H1 (cell line): ENCODE data around the gene PJVK. TPM values are rescaled to one million over a fixed set of nuclear protein-coding genes. Genes with fewer than 3 reads are reported as not detected.

ENCODE experiments used
- CTCF ChIA-PET: fragments of 300-600 bp; sonication (Branson Sonifier 250); formaldehyde crosslinking; loops from one replicate; lab custom pipeline; 2021; ENCODE audit not compliant: partially characterized antibody; lab: Charles Lee
- POLR2A ChIA-PET: fragments of 300-600 bp; sonication (Branson Sonifier 250); formaldehyde crosslinking; loops from one replicate; lab custom pipeline; 2021; ENCODE audit warnings: inconsistent platforms; ENCODE audit not compliant: partially characterized antibody; lab: Charles Lee
- DNase-seq, 2 experiments: peaks; one replicate each; pipeline versions ENCODE4 v3.0.0 to v3.0.0-alpha.2; 2010 to 2022; ENCODE audit warnings: low spot score in 2 of 2, low read depth in 1 of 2, mixed read lengths in 1 of 2
- FAIRE-seq: peaks from 2 replicates; lab custom pipeline; 2011; peaks lifted over from hg19 to GRCh38; lab: Jason Lieb, UNC
- H2AFZ ChIP-seq: 2 replicates; pipeline ENCODE4 v1.8.1; 2012; ENCODE audit warnings: low read length, inconsistent platforms
- H2AK5ac ChIP-seq: 2 replicates; pipeline ENCODE4 v1.6.1; 2013; ENCODE audit warnings: low read depth, low read length
- H2BK120ac ChIP-seq: replicated peaks from 2 replicates; pipeline ENCODE3; 2013; ENCODE audit warnings: low read depth, low read length, inconsistent platforms
- H2BK12ac ChIP-seq: 2 replicates; pipeline ENCODE4 v1.6.1; 2013; ENCODE audit warnings: low read depth, low read length
- H2BK15ac ChIP-seq: 2 replicates; pipeline ENCODE4 v1.6.1; 2013; ENCODE audit warnings: low read length
- H2BK20ac ChIP-seq: 2 replicates; pipeline ENCODE4 v1.6.1; 2013; ENCODE audit warnings: low read length
- H2BK5ac ChIP-seq: 2 replicates; pipeline ENCODE4 v1.6.1; 2013; ENCODE audit warnings: low read depth, low read length
- H3K14ac ChIP-seq: 2 replicates; pipeline ENCODE4 v1.6.1; 2013; ENCODE audit warnings: inconsistent platforms; ENCODE audit not compliant: insufficient read length
- H3K18ac ChIP-seq: 2 replicates; pipeline ENCODE4 v1.6.1; 2013; ENCODE audit warnings: low read length; ENCODE audit errors: extremely low read depth
- H3K23ac ChIP-seq: 2 replicates; pipeline ENCODE4 v1.6.1; 2013; ENCODE audit warnings: inconsistent platforms; ENCODE audit not compliant: insufficient read length
- H3K23me2 ChIP-seq: 2 replicates; pipeline ENCODE4 v1.6.1; 2013; ENCODE audit warnings: low read depth, low read length
- H3K27ac ChIP-seq: 2 replicates; pipeline ENCODE4 v1.6.1; 2011; ENCODE audit warnings: low read depth, low read length, inconsistent platforms
- H3K27me3 ChIP-seq, 4 experiments: replicated peaks in 1 of 4; 1 replicate in 1 of 4; 2 replicates in 3 of 4; pipeline versions ENCODE4 v1.6.1 to v1.8.1; 2011 to 2013; ENCODE audit warnings: low read length in 3 of 4, mild to moderate bottlenecking in 3 of 4, inconsistent platforms in 2 of 4, mixed read lengths in 2 of 4, moderate library complexity in 1 of 4; ENCODE audit not compliant: control insufficient read depth in 3 of 4, insufficient read depth in 3 of 4; ENCODE audit errors: extremely low read depth in 1 of 4
- H3K36me3 ChIP-seq, 4 experiments: 2 replicates each; pipeline versions ENCODE4 v1.6.1 to v1.8.1; 2011 to 2013; ENCODE audit warnings: mild to moderate bottlenecking in 4 of 4, low read length in 3 of 4, moderate library complexity in 2 of 4, control low read depth in 1 of 4, inconsistent platforms in 1 of 4; ENCODE audit not compliant: insufficient read depth in 4 of 4, control insufficient read depth in 2 of 4
- H3K4ac ChIP-seq: replicated peaks from 2 replicates; pipeline ENCODE3; 2013; ENCODE audit warnings: low read length, low read depth, mixed read lengths, inconsistent platforms; ENCODE audit not compliant: insufficient read length
- H3K4me1 ChIP-seq, 4 experiments: replicated peaks in 1 of 4; 1 replicate in 1 of 4; 2 replicates in 3 of 4; pipeline versions ENCODE4 v1.6.1 to v1.8.1; 2011 to 2013; ENCODE audit warnings: low read length in 3 of 4, inconsistent platforms in 2 of 4, mixed read lengths in 1 of 4; ENCODE audit not compliant: insufficient read depth in 4 of 4, control insufficient read depth in 3 of 4
- H3K4me2 ChIP-seq, 2 experiments: 2 replicates each; pipeline versions ENCODE4 v1.6.1 to v1.8.1; 2011 to 2013; ENCODE audit warnings: low read depth in 2 of 2, low read length in 2 of 2, control low read depth in 1 of 2, inconsistent platforms in 1 of 2, mild to moderate bottlenecking in 1 of 2; ENCODE audit not compliant: insufficient read depth in 1 of 2
- H3K4me3 ChIP-seq, 4 experiments: fragments of 200-600, 300-600 bp in 1 of 4; sonication (generic), shearing (Covaris generic), sonication (Bioruptor Twin) in 1 of 4; 2 replicates each; pipeline versions ENCODE4 v1.5.1 to v1.8.1; 2011 to 2016; ENCODE audit warnings: low read length in 4 of 4, low read depth in 3 of 4, control low read depth in 2 of 4, inconsistent platforms in 2 of 4, mild to moderate bottlenecking in 2 of 4, mixed read lengths in 1 of 4, moderate library complexity in 1 of 4; ENCODE audit not compliant: insufficient read depth in 2 of 4; ENCODE audit errors: extremely low read depth in 1 of 4
- H3K56ac ChIP-seq: replicated peaks from 2 replicates; pipeline ENCODE3; 2013; ENCODE audit warnings: low read depth, mild to moderate bottlenecking, mixed read lengths, low read length, inconsistent platforms; ENCODE audit not compliant: insufficient read length
- H3K79me1 ChIP-seq: 2 replicates; pipeline ENCODE4 v1.6.1; 2013; ENCODE audit warnings: low read depth, low read length, control low read depth
- H3K79me2 ChIP-seq, 2 experiments: 2 replicates each; pipeline versions ENCODE4 v1.6.1 to v1.8.1; 2012 to 2013; ENCODE audit warnings: low read length in 2 of 2, mild to moderate bottlenecking in 2 of 2, inconsistent platforms in 1 of 2; ENCODE audit not compliant: insufficient read depth in 2 of 2, control insufficient read depth in 1 of 2
- H3K9ac ChIP-seq, 4 experiments: replicated peaks in 1 of 4; 1 replicate in 1 of 4; 2 replicates in 3 of 4; pipeline versions ENCODE4 v1.6.1 to v1.8.1; 2011 to 2013; ENCODE audit warnings: low read depth in 3 of 4, low read length in 3 of 4, control low read depth in 2 of 4, mild to moderate bottlenecking in 2 of 4, moderate library complexity in 2 of 4, inconsistent platforms in 1 of 4; ENCODE audit errors: extremely low read depth in 1 of 4
- H3K9me3 ChIP-seq, 2 experiments: 2 replicates each; pipeline versions ENCODE4 v1.6.1 to v1.8.1; 2012 to 2013; ENCODE audit warnings: mild to moderate bottlenecking in 2 of 2, moderate library complexity in 2 of 2, control low read depth in 1 of 2, inconsistent platforms in 1 of 2, low read depth in 1 of 2, low read length in 1 of 2, mixed read lengths in 1 of 2; ENCODE audit not compliant: insufficient read depth in 2 of 2
- H4K20me1 ChIP-seq, 2 experiments: replicated peaks in 1 of 2; 2 replicates each; pipeline versions ENCODE3 to v1.8.1; 2011 to 2013; ENCODE audit warnings: inconsistent platforms in 2 of 2, low read length in 2 of 2, mild to moderate bottlenecking in 1 of 2; ENCODE audit not compliant: insufficient read depth in 2 of 2, control insufficient read depth in 1 of 2
- H4K5ac ChIP-seq: 2 replicates; pipeline ENCODE4 v1.6.1; 2013; ENCODE audit warnings: low read length, low read depth, mixed read lengths, inconsistent platforms; ENCODE audit not compliant: insufficient read length
- H4K8ac ChIP-seq: 2 replicates; pipeline ENCODE4 v1.8.0; 2013; ENCODE audit warnings: mild to moderate bottlenecking, moderate library complexity, low read length, inconsistent platforms; ENCODE audit not compliant: insufficient read depth; ENCODE audit errors: extremely low read depth
- H4K91ac ChIP-seq: replicated peaks from 2 replicates; pipeline ENCODE3; 2013; ENCODE audit warnings: low read length, mixed read lengths, inconsistent platforms; ENCODE audit not compliant: insufficient read length
- NANOG ChIP-seq: IDR thresholded peaks from 2 replicates; pipeline ENCODE4 v1.6.1; 2011; ENCODE audit warnings: low read length, low read depth, mild to moderate bottlenecking, inconsistent platforms; ENCODE audit not compliant: insufficient read depth, poor library complexity, severe bottlenecking
- WGBS, 2 experiments: shearing (Covaris generic) in 1 of 2; methylation state at CpG; one replicate each; pipeline versions ENCODE4 v1.1.6 to v1.1.7; 2013 to 2015; ENCODE audit warnings: low lambda C conversion rate in 2 of 2, mixed read lengths in 2 of 2, inconsistent platforms in 1 of 2, low coverage in 1 of 2, missing lambda C conversion rate in 1 of 2; ENCODE audit not compliant: insufficient replicate concordance in 2 of 2, insufficient coverage in 1 of 2, insufficient read length in 1 of 2; ENCODE audit errors: extremely low coverage in 1 of 2, missing lambda C conversion rate in 1 of 2; 5-methylcytosine and 5-hydroxymethylcytosine counted together
- polyA plus RNA-seq, 7 experiments: library from polyadenylated mRNA; depleted of rRNA in 3 of 7; stranded (reverse) in 5 of 7; unstranded in 2 of 7; fragments of >200 nt in 5 of 7; fragments of 200-250 nt in 2 of 7; gene quantifications; 1 replicate in 5 of 7; 2 replicates in 1 of 7; 4 replicates in 1 of 7; pipeline versions ENCODE4 v1.2.1 to v1.2.3, GENCODE V29; 2011 to 2013; ENCODE audit warnings: missing spikeins in 2 of 7, mixed read lengths in 2 of 7
- total RNA-seq: library from RNA; stranded (reverse); fragmentation: NEBNext Ultra II Directional; extraction: Animal tissue kit (Norgen Biotek cat#: 25700); gene quantifications from 2 replicates; pipeline ENCODE4 v1.2.1, GENCODE V29; 2021

Gene PJVK
- total and polyA plus RNA-seq, 2 of the 8 experiments (the other 6 are each of a cell fraction or from before 2014, with no cell fraction given) = 2.4 to 2.8 TPM

DNA sequence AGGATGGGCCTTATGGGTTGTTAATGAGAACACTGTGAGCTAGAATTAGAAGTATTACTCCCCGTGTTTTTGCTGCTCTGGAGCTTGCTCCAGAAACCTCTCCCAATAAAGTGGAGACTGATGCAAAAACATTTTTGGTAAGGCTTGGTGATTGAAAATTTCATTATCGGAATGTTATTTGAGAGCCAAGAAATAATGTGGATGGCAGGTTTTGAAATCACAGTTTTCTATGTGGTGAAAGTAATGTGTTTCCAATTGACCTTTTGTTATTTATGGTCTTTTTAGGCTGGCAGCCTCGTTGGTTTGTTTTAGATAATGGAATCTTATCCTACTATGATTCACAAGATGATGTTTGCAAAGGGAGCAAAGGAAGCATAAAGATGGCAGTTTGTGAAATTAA lies 34.2 kb downstream of the PJVK start:
- no peak overlapping the region for H4K91ac ChIP-seq
- WGBS, 2 experiments = 81% methylated on average over 3 of the region's 3 CpGs; no CpG with 5 or more reads in 1 of the 2 experiments
- no peak overlapping the region for H2BK5ac ChIP-seq
- FAIRE-seq (no peak), DNase-seq (no peak)
- H3K4ac ChIP-seq = no peak overlapping the region
- H3K9ac ChIP-seq = no peak overlapping the region
- peaks cover 0 to 10% (median 4%) of the 10 kb centered on the region in 4 experiments; a peak in 3 of 7 replicates for H3K4me1 ChIP-seq
- no peak for TF ChIP-seq NANOG
- H4K8ac ChIP-seq = no peak overlapping the region
- H3K79me2 ChIP-seq = peaks cover 0 to 33% of the 10 kb centered on the region in 2 experiments; a peak in 2 of 4 replicates
- H3K36me3 ChIP-seq = no peaks in the 10 kb centered on the region
- H3K27ac ChIP-seq = no peak overlapping the region
- no peak overlapping the region for H2BK15ac ChIP-seq
- peaks cover 4% of the 10 kb centered on the region; the same call in 1 of the 2 replicates for H3K23me2 ChIP-seq
- no peaks in the 10 kb centered on the region for H3K27me3 ChIP-seq
- H2AK5ac ChIP-seq = no peak overlapping the region
- H4K20me1 ChIP-seq = peaks cover 2 to 3% of the 10 kb centered on the region in 2 experiments
- no peak overlapping the region for H2BK20ac ChIP-seq
- peaks cover 2% of the 10 kb centered on the region; the same call in 1 of the 2 replicates for H3K79me1 ChIP-seq
- H2AFZ ChIP-seq = no peak overlapping the region
- no peak overlapping the region for H3K23ac ChIP-seq
- no peak overlapping the region for H3K18ac ChIP-seq
- no peak overlapping the region for H4K5ac ChIP-seq
- H2BK12ac ChIP-seq = no peak overlapping the region
- H2BK120ac ChIP-seq = no peak overlapping the region
- H3K56ac ChIP-seq = no peak overlapping the region
- no peaks in the 10 kb centered on the region for H3K9me3 ChIP-seq
- no peak overlapping the region for H3K4me3 ChIP-seq
- ChIA-PET POLR2A (no interaction called here), CTCF (no interaction called here)
- H3K4me2 ChIP-seq = no peak overlapping the region
- no peak overlapping the region for H3K14ac ChIP-seq
